ENCODE measurements around the gene MOGAT3. TPM values are rescaled to one million over a fixed set of nuclear protein-coding genes. Genes with fewer than 3 reads are reported as not detected.
"Not testable (repeated sequence)": the region's sequence is repeated elsewhere in the genome, so short reads cannot be mapped to it uniquely, and the experiment has no call there.

MOGAT3 gene
- total RNA-seq, 4 donors from 2014 or later: 0.17 TPM; not detected in 3

DNA sequence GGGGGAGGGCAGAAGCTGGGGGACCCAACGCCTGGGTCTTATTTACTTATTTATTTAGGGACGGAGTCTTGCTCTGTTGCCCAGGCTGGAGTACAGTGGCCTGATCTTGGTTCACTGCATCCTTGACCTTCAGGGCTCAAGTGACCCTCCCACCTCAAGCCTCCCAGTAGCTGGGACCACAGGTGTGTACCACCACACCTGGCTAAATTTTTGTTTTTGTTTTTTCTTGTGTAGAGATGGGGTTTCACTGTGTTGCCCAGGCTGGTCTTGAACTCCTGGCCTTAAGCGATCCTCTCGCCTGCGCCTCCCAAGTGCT lies 1.7 kb upstream of the MOGAT3 start:
- no peak overlapping the region for H3K27ac ChIP-seq (replicated peaks in 1 of 4)
- no peak for TF ChIP-seq POLR2AphosphoS5 (IDR thresholded peaks at IDR 0.05)
- TF ChIP-seq EP300 (IDR thresholded peaks at IDR 0.05): no peak
- H3K27me3 ChIP-seq: peaks cover 6 to 65% (median 28%) of the 10 kb centered on the region in 4 donors
- WGBS: 83% methylated on average over 5 of the region's 5 CpGs
- no peak overlapping the region for H3K4me3 ChIP-seq
- H3K9me3 ChIP-seq: no peaks in the 10 kb centered on the region
- peaks cover 12 to 19% (median 18%) of the 10 kb centered on the region in 4 donors for H3K36me3 ChIP-seq
- intact Hi-C loops (cut with DNase I): no loop called here
- H3K4me1 ChIP-seq: peaks cover 8 to 12% (median 11%) of the 10 kb centered on the region in 4 donors
- DNase-seq (ENCODE audit: extremely low spot score): no peak

DNA sequence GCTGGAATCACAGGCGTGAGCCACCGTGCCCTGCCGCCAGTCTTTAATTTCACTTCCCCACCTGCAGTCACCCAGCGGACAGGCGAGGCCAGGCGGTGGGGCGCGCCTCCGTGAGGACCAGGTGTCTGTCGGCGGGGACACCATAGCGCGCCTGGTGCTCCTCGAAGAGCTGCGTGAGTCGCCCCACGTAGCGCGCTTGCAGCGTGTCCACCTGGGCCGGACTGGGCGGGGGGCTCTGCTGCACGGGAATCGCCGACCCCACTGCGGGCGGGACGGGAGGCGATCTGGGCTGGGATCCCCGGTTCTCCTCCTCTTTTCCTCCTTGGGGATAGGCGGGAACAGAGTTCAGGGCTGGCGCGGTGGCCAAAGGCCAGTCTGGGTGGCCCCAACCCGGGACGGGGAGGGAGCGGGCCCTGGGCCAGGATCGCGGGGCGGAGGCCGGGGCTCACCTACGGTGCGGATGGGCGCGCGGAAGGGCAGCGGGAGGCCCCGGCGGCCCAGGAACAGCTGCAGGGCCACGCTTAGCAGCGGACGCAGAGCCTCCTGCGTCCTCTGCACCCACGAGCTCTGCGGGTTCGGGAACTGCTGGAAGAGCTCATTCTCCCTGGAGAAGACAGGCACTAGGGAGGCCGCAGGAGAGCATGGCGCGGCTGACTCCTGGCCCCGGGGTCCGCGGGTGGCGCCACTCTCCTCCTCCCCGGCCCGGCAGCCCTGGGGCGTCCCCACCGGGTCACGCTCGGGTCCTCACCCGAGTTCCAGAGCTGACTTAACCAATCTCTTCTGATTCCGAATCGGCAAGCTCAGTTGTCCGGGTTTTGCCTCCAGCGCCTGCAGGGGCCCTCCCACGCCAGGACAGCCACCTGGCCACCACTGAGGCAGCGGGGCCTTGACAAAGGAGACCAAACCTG lies 1.1 kb upstream of the MOGAT3 start:
- no peak for DNase-seq (ENCODE audit: extremely low spot score)
- intact Hi-C loops (cut with DNase I): no loop called here
- peak overlapping the region; percentile 11 to 37 (median 25) for H3K4me3 ChIP-seq
- no peaks in the 10 kb centered on the region for H3K9me3 ChIP-seq
- H3K27me3 ChIP-seq: peaks cover 6 to 72% (median 30%) of the 10 kb centered on the region in 4 donors
- WGBS: 23% methylated on average over 24 of the region's 75 CpGs
- H3K27ac ChIP-seq (replicated peaks in 1 of 4): no peak overlapping the region
- peaks cover 8 to 12% (median 11%) of the 10 kb centered on the region in 4 donors for H3K4me1 ChIP-seq
- H3K36me3 ChIP-seq: peaks cover 9 to 13% (median 11%) of the 10 kb centered on the region in 4 donors
- TF ChIP-seq POLR2AphosphoS5 (IDR thresholded peaks at IDR 0.05) (no peak), POLR2A (IDR thresholded peaks at IDR 0.05; ENCODE audit: low read depth) (no peak), EP300 (IDR thresholded peaks at IDR 0.05) (no peak), CTCF (IDR thresholded peaks at IDR 0.05) (no peak)

GRCh38 chr7:101200504-101200861 lies 353 bp downstream of the MOGAT3 start:
- WGBS: 93% methylated on average over 2 of the region's 2 CpGs
- H3K36me3 ChIP-seq: no peaks in the 10 kb centered on the region
- H3K27ac ChIP-seq (replicated peaks in 1 of 4): no peak overlapping the region
- DNase-seq (ENCODE audit: extremely low spot score): no peak
- no peaks in the 10 kb centered on the region for H3K9me3 ChIP-seq
- TF ChIP-seq POLR2A (IDR thresholded peaks at IDR 0.05; ENCODE audit: low read depth): no peak
- TF ChIP-seq POLR2AphosphoS5 (IDR thresholded peaks at IDR 0.05): no peak
- no peak for TF ChIP-seq EP300 (IDR thresholded peaks at IDR 0.05)
- no peak for TF ChIP-seq CTCF (IDR thresholded peaks at IDR 0.05)
- intact Hi-C loops (cut with DNase I): no loop called here
- H3K27me3 ChIP-seq: peaks cover 6 to 86% (median 32%) of the 10 kb centered on the region in 4 donors
- no peak overlapping the region for H3K4me3 ChIP-seq
- H3K4me1 ChIP-seq: peaks cover 8 to 12% (median 11%) of the 10 kb centered on the region in 4 donors

GRCh38 chr7:101199522-101199921 lies 1.3 kb downstream of the MOGAT3 start:
- WGBS: 95% methylated on average over 10 of the region's 10 CpGs
- not testable (repeated sequence) for H3K36me3 ChIP-seq; H3K9me3 ChIP-seq; DNase-seq (ENCODE audit: extremely low spot score); H3K27ac ChIP-seq (replicated peaks in 1 of 4); H3K4me3 ChIP-seq
- intact Hi-C loops (cut with DNase I): loop anchor here (10.0 kb wide), 1 partner anchor 55 kb away; no protein-coding TSS in a partner anchor
- Histone ChIP-seq H3K4me1 (peaks cover 8 to 12% (median 11%) of the 10 kb centered on the region in 4 donors), H3K27me3 (peaks cover 6 to 94% (median 32%) of the 10 kb centered on the region in 4 donors)

GRCh38 chr7:101198476-101198875 lies 2.4 kb downstream of the MOGAT3 start:
- H3K27me3 ChIP-seq: peaks cover 6 to 94% (median 32%) of the 10 kb centered on the region in 4 donors
- peaks cover 8 to 12% (median 11%) of the 10 kb centered on the region in 4 donors for H3K4me1 ChIP-seq
- no peak overlapping the region for H3K4me3 ChIP-seq
- H3K27ac ChIP-seq (replicated peaks in 1 of 4): no peak overlapping the region
- DNase-seq (ENCODE audit: extremely low spot score): no peak
- 71% methylated on average over 14 of the region's 14 CpGs for WGBS
- H3K9me3 ChIP-seq: no peaks in the 10 kb centered on the region
- no peaks in the 10 kb centered on the region for H3K36me3 ChIP-seq
- TF ChIP-seq EP300 (IDR thresholded peaks at IDR 0.05): no peak
- no peak for TF ChIP-seq CTCF (IDR thresholded peaks at IDR 0.05)
- no peak for TF ChIP-seq POLR2A (IDR thresholded peaks at IDR 0.05; ENCODE audit: low read depth)
- TF ChIP-seq POLR2AphosphoS5 (IDR thresholded peaks at IDR 0.05): no peak
- intact Hi-C loops (cut with DNase I): loop anchor here (10.0 kb wide), 1 partner anchor 54 kb away; no protein-coding TSS in a partner anchor
